HFF-Myc (cell line): Measurements from ENCODE around the gene ZFPM1.
"Not testable (repeated sequence)": the region's sequence is repeated elsewhere in the genome, so short reads cannot be mapped to it uniquely, and the experiment has no call there.

Source experiments
- DNase-seq: peaks from one replicate; pipeline ENCODE4 v3.0.0-alpha.2; 2011; ENCODE audit warnings: low read depth; ENCODE audit errors: extremely low read depth
- H3K4me3 ChIP-seq: replicated peaks from 2 replicates; pipeline ENCODE4 v1.5.1; 2011; ENCODE audit warnings: low read depth, mild to moderate bottlenecking, control low read depth, low read length
- CTCF ChIP-seq: IDR thresholded peaks from 2 replicates; pipeline ENCODE4 v1.5.1; 2012; ENCODE audit warnings: mild to moderate bottlenecking, low read depth, low read length, control low read depth; ENCODE audit errors: missing control alignments

The ZFPM1 gene

GRCh38 chr16:88480829-88481228 is 27.7 kb downstream of the ZFPM1 start:
- H3K4me3 ChIP-seq, result no peak overlapping the region
- no peak for DNase-seq
- TF ChIP-seq CTCF, result no peak

- no peak for DNase-seq
- TF ChIP-seq CTCF, result no peak
- H3K4me3 ChIP-seq, result no peak overlapping the region
Measured at GRCh38 chr16:88481851-88482250, 28.8 kb downstream of the ZFPM1 start.

GRCh38 chr16:88482630-88483391 is 29.7 kb downstream of the ZFPM1 start:
- DNase-seq, result no peak
- H3K4me3 ChIP-seq, result no peak overlapping the region
- TF ChIP-seq CTCF, result no peak

- TF ChIP-seq CTCF, result no peak
- no peak for DNase-seq
- H3K4me3 ChIP-seq, result no peak overlapping the region
Measured at GRCh38 chr16:88483392-88483641, 30.2 kb downstream of the ZFPM1 start.

GRCh38 chr16:88484505-88485365 is 31.7 kb downstream of the ZFPM1 start:
- no peak for DNase-seq
- no peak overlapping the region for H3K4me3 ChIP-seq
- no peak for TF ChIP-seq CTCF

GRCh38 chr16:88485366-88485741 is 32.3 kb downstream of the ZFPM1 start:
- H3K4me3 ChIP-seq, result not testable (repeated sequence)

GRCh38 chr16:88486398-88487123 is 33.5 kb downstream of the ZFPM1 start:
- H3K4me3 ChIP-seq, result no peak overlapping the region
- no peak for DNase-seq
- TF ChIP-seq CTCF, result no peak

More at GRCh38 chr16:88485366-88485741, 32.3 kb downstream of the ZFPM1 start:
- not testable (repeated sequence) for DNase-seq
